Dendritic cell treated with granulocyte-macrophage colony-stimulating factor and Interleukin-4, amounts not matched to agents 40 ng/mL and 50 ng/mL, for 4 days (primary cell): ENCODE measurements around the gene ADAM22.
"Not testable (repeated sequence)": the region's sequence is repeated elsewhere in the genome, so short reads cannot be mapped to it uniquely, and the experiment has no call there.

ENCODE experiments used
- H3K27ac Mint-ChIP-seq: one replicate; pipeline ENCODE4 v1.8.0; 2022; ENCODE audit warnings: mild to moderate bottlenecking, mixed read lengths
- H3K27me3 Mint-ChIP-seq: one replicate; pipeline ENCODE4 v1.8.0; 2022; ENCODE audit warnings: mild to moderate bottlenecking, mixed read lengths
- H3K36me3 Mint-ChIP-seq: one replicate; pipeline ENCODE4 v1.8.0; 2022; ENCODE audit warnings: low read depth, mixed read lengths
- H3K4me1 Mint-ChIP-seq: one replicate; pipeline ENCODE4 v1.8.0; 2022; ENCODE audit warnings: low read depth, mixed read lengths
- H3K4me3 Mint-ChIP-seq: one replicate; pipeline ENCODE4 v1.8.0; 2022; ENCODE audit warnings: mild to moderate bottlenecking, moderate library complexity, mixed read lengths
- H3K9me3 Mint-ChIP-seq: one replicate; pipeline ENCODE4 v1.8.0; 2022; ENCODE audit warnings: mixed read lengths
- intact Hi-C: fragments of 100-400 bp; cut with micrococcal nuclease; formaldehyde crosslinking; loops from one replicate; pipeline ENCODE4 v1.15.0; 2022

The ADAM22 gene, protein sequence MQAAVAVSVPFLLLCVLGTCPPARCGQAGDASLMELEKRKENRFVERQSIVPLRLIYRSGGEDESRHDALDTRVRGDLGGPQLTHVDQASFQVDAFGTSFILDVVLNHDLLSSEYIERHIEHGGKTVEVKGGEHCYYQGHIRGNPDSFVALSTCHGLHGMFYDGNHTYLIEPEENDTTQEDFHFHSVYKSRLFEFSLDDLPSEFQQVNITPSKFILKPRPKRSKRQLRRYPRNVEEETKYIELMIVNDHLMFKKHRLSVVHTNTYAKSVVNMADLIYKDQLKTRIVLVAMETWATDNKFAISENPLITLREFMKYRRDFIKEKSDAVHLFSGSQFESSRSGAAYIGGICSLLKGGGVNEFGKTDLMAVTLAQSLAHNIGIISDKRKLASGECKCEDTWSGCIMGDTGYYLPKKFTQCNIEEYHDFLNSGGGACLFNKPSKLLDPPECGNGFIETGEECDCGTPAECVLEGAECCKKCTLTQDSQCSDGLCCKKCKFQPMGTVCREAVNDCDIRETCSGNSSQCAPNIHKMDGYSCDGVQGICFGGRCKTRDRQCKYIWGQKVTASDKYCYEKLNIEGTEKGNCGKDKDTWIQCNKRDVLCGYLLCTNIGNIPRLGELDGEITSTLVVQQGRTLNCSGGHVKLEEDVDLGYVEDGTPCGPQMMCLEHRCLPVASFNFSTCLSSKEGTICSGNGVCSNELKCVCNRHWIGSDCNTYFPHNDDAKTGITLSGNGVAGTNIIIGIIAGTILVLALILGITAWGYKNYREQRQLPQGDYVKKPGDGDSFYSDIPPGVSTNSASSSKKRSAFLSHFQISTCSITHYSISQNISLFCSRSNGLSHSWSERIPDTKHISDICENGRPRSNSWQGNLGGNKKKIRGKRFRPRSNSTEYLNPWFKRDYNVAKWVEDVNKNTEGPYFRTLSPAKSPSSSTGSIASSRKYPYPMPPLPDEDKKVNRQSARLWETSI

DNA sequence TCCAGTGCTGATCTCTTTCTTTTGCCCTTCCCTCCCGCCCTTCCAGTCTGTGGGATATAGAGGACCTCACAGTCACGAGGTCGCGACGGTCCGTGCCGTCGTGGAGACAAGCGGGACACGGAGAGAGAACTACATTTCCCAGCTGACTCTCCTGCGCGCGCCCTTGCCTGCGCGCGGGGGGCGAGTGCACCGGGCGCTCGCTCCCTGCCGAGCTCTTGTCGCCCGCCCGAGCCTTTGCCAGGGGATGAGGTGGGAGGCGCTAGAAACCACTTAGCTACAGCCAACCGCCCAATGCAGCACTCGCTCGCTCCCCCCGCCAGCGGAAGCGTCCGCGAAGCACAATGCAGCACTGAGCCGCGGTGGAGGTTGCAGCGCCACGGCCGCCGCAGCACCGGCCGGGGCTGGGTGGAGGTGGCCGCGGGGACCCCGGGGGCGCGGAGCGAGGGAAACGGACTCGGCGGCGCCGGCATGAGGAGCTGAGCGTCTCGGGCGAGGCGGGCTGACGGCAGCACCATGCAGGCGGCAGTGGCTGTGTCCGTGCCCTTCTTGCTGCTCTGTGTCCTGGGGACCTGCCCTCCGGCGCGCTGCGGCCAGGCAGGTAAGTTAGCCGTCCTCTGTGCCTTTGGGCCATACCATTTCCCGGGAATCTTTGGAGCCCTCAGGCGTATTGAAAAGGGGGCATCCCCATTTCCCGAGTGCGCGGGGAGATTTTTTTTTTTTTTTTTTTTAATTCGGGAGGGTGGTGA is at the start of gene ADAM22:
Gene ADAM22, plus strand, starts transcription at position 299 of the 746 bp plus-strand sequence. Its CDS starts 215 bp downstream, at position 514.
- Mint-ChIP-seq H3K27ac (no peak within 1 kb of the TSS), H3K4me3 (peak within 1 kb of the TSS; percentile 80), H3K9me3 (no peaks in the 10 kb centered on the region), H3K36me3 (no peaks in the 10 kb centered on the region), H3K4me1 (peaks cover 17% of the 10 kb centered on the region), H3K27me3 (peaks cover 20% of the 10 kb centered on the region)
- intact Hi-C loops, result no loop called here

DNA sequence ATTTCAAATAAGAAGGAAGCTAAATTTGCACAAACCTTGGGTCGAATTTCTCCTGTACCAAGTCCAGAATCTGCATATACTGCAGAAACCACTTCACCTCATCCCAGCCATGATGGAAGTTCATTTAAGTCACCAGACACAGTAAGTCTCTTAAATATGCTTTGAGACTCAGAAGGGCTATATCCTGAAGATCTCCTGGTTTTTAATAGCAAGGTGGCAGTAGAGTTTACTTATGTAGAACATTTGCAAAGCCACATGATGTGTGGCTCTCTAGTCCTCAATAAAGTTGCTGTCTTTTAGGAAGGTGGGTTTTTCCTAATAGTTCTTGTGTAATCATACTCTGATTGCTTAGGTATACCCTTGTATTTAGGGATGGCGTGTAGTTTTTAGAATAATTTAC is 49.0 kb upstream of the ADAM22 start:
- H3K27ac Mint-ChIP-seq, result no peak overlapping the region
- peaks cover 55% of the 10 kb centered on the region for H3K36me3 Mint-ChIP-seq
- no peaks in the 10 kb centered on the region for H3K27me3 Mint-ChIP-seq

GRCh38 chr7:87886875-87887274 is 47.2 kb upstream of the ADAM22 start:
- intact Hi-C loops, result loop anchor here (1.0 to 10.0 kb wide), 4 partner anchors 90 to 572 kb away; no protein-coding TSS in a partner anchor
- H3K4me1 Mint-ChIP-seq, result no peaks in the 10 kb centered on the region
- no peaks in the 10 kb centered on the region for H3K27me3 Mint-ChIP-seq
- no peak overlapping the region for H3K4me3 Mint-ChIP-seq
- H3K36me3 Mint-ChIP-seq, result peaks cover 52% of the 10 kb centered on the region
- H3K9me3 Mint-ChIP-seq, result no peaks in the 10 kb centered on the region
- no peak overlapping the region for H3K27ac Mint-ChIP-seq

More for the DNA sequence above, 49.0 kb upstream of the ADAM22 start:
- intact Hi-C loops, result loop anchor here (5.0 to 10.0 kb wide), 3 partner anchors 378 to 570 kb away; no protein-coding TSS in a partner anchor
- no peaks in the 10 kb centered on the region for H3K4me1 Mint-ChIP-seq
- no peak overlapping the region for H3K4me3 Mint-ChIP-seq
- no peaks in the 10 kb centered on the region for H3K9me3 Mint-ChIP-seq

DNA sequence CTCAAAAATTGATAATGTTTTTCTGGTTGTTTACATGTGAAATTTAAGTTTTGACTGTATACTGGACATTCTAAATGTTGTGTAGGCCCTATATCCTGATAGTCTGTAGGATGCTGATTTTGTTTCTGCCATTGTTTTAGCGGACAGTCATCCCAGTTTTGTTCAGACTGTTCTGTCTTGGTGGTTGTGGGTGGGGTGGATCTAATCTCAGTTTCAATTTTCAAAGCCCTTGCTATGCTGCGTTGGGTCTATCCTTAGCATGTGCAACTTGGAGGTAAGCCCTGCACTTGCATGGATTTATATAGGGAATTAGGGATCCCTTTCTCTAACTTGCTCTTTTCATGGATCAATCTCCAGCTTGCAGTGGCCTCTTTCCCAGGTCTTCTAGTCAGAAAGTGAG is 38.7 kb upstream of the ADAM22 start:
- Mint-ChIP-seq H3K4me1 (no peaks in the 10 kb centered on the region), H3K4me3 (no peak overlapping the region), H3K27ac (no peak overlapping the region), H3K36me3 (peaks cover 62% of the 10 kb centered on the region), H3K9me3 (no peaks in the 10 kb centered on the region), H3K27me3 (no peaks in the 10 kb centered on the region)
- intact Hi-C loops, result loop anchor here (10.0 kb wide), 1 partner anchor 261 kb away; no protein-coding TSS in a partner anchor

- Mint-ChIP-seq H3K9me3 (no peaks in the 10 kb centered on the region), H3K4me1 (no peaks in the 10 kb centered on the region), H3K4me3 (no peak overlapping the region), H3K27ac (no peak overlapping the region), H3K27me3 (no peaks in the 10 kb centered on the region), H3K36me3 (peaks cover 72% of the 10 kb centered on the region)
- intact Hi-C loops, result loop anchor here (10.0 kb wide), 1 partner anchor 264 kb away; no protein-coding TSS in a partner anchor
Measured at GRCh38 chr7:87899255-87899654, 34.8 kb upstream of the ADAM22 start.

- H3K4me3 Mint-ChIP-seq, H3K27ac Mint-ChIP-seq, H3K4me1 Mint-ChIP-seq, H3K27me3 Mint-ChIP-seq, intact Hi-C loops, H3K9me3 Mint-ChIP-seq: not testable (repeated sequence)
- peaks cover 44% of the 10 kb centered on the region for H3K36me3 Mint-ChIP-seq
Measured at GRCh38 chr7:87907136-87907906, 26.7 kb upstream of the ADAM22 start.

GRCh38 chr7:87908814-87909213 is 25.2 kb upstream of the ADAM22 start:
- H3K4me3 Mint-ChIP-seq, intact Hi-C loops, H3K9me3 Mint-ChIP-seq: not testable (repeated sequence)

GRCh38 chr7:87912121-87912520 is 21.9 kb upstream of the ADAM22 start:
- H3K9me3 Mint-ChIP-seq, result no peaks in the 10 kb centered on the region
- H3K4me3 Mint-ChIP-seq, result no peak overlapping the region
- H3K4me1 Mint-ChIP-seq, result peaks cover 9% of the 10 kb centered on the region
- intact Hi-C loops, result no loop called here
- H3K27ac Mint-ChIP-seq, result no peak overlapping the region
- H3K27me3 Mint-ChIP-seq, result no peaks in the 10 kb centered on the region
- H3K36me3 Mint-ChIP-seq, result peaks cover 16% of the 10 kb centered on the region

More at GRCh38 chr7:87908814-87909213, 25.2 kb upstream of the ADAM22 start:
- not testable (repeated sequence) for H3K27me3 Mint-ChIP-seq, H3K27ac Mint-ChIP-seq, H3K4me1 Mint-ChIP-seq
- H3K36me3 Mint-ChIP-seq, result peaks cover 30% of the 10 kb centered on the region

DNA sequence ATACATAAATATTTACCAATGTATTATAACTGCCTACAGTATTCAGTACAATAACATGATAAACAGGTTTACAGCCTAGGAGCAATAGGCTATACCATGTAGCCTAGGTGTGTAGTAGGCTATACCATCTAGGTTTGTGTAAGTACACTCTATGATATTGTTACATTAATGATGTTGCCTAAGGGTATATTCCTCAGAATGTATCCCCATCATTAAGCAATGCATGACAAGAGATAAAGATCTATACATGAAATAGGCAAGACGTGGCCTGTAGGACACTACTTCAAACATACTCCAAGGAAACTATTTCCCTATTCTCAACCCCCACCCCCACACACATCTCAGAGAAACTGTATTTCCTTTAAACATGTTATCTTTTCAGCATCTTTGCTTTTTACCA is 15.3 kb upstream of the ADAM22 start:
- no peak overlapping the region for H3K4me3 Mint-ChIP-seq
- H3K4me1 Mint-ChIP-seq, result no peaks in the 10 kb centered on the region
- intact Hi-C loops, result no loop called here
- no peaks in the 10 kb centered on the region for H3K36me3 Mint-ChIP-seq
- no peak overlapping the region for H3K27ac Mint-ChIP-seq
- H3K9me3 Mint-ChIP-seq, result no peaks in the 10 kb centered on the region
- H3K27me3 Mint-ChIP-seq, result no peaks in the 10 kb centered on the region

GRCh38 chr7:87919875-87920274 is 14.2 kb upstream of the ADAM22 start:
- Mint-ChIP-seq H3K9me3 (no peaks in the 10 kb centered on the region), H3K27ac (no peak overlapping the region), H3K4me3 (no peak overlapping the region), H3K27me3 (no peaks in the 10 kb centered on the region), H3K36me3 (no peaks in the 10 kb centered on the region), H3K4me1 (no peaks in the 10 kb centered on the region)
- intact Hi-C loops, result no loop called here

DNA sequence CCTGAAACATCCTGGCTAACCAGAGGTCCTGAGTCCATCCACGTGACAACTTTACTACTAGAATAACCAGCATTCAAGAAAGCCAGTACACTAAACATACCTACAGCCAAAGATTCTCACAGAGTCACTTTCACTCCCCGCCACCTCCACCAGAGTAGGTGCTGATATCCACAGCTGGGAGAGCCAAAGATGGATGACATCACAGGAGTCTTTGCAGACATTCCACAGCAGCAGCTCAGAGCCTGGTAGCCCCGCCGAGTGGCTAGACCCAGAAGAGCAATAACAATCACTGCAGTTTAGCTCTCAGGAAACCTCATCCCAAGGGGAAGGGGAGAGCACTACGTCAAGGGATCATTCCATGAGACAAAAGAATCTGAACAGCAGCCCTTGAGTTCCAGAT is 13.5 kb upstream of the ADAM22 start:
- Mint-ChIP-seq H3K27ac (no peak overlapping the region), H3K4me3 (no peak overlapping the region), H3K27me3 (no peaks in the 10 kb centered on the region), H3K4me1 (no peaks in the 10 kb centered on the region), H3K9me3 (no peaks in the 10 kb centered on the region), H3K36me3 (no peaks in the 10 kb centered on the region)
- intact Hi-C loops, result no loop called here

- H3K27me3 Mint-ChIP-seq, H3K9me3 Mint-ChIP-seq, H3K27ac Mint-ChIP-seq, H3K36me3 Mint-ChIP-seq, intact Hi-C loops, H3K4me3 Mint-ChIP-seq, H3K4me1 Mint-ChIP-seq: not testable (repeated sequence)
Measured at GRCh38 chr7:87922759-87923395, 11.2 kb upstream of the ADAM22 start.
